OCI-LY3 (cell line): Measurements from ENCODE around the gene EIF2B5.

Experiments
- H2AFZ ChIP-seq: fragments of 200-600, 300-600 bp; shearing (Covaris generic); 2 replicates; pipeline ENCODE4 v1.6.0; 2014; ENCODE audit warnings: antibody characterized with exemption, low read depth, low read length
- H3K27ac ChIP-seq: fragments of 200-600, 300-600 bp; sonication (generic); 2 replicates; pipeline ENCODE4 v1.5.1; 2014; ENCODE audit warnings: mild to moderate bottlenecking, low read length, moderate library complexity, mixed read lengths
- H3K27me3 ChIP-seq: fragments of 200-600, 300-600 bp; sonication (generic); 2 replicates; pipeline ENCODE4 v1.6.1; 2014; ENCODE audit warnings: low read depth, low read length, mixed read lengths
- H3K36me3 ChIP-seq: fragments of 200-600, 300-600 bp; sonication (generic); replicated peaks from 2 replicates; pipeline ENCODE3; 2014; ENCODE audit warnings: low read depth, low read length, mixed read lengths
- H3K4me1 ChIP-seq: fragments of 300-600, 200-600 bp; sonication (generic); 2 replicates; pipeline ENCODE4 v1.6.1; 2014; ENCODE audit warnings: low read length, mixed read lengths
- H3K4me2 ChIP-seq: fragments of 200-600, 300-600 bp; sonication (generic); 2 replicates; pipeline ENCODE4 v1.6.1; 2014; ENCODE audit warnings: low read length, mixed read lengths
- H3K4me3 ChIP-seq: fragments of 300-600, 200-600 bp; sonication (generic); 2 replicates; pipeline ENCODE4 v1.5.1; 2014; ENCODE audit warnings: antibody characterized with exemption, mild to moderate bottlenecking, low read length, moderate library complexity
- H3K79me2 ChIP-seq: fragments of 300-600, 200-600 bp; shearing (Covaris generic); 2 replicates; pipeline ENCODE4 v1.6.1; 2014; ENCODE audit warnings: mild to moderate bottlenecking, low read length, mixed read lengths
- H3K9ac ChIP-seq: fragments of 300-600, 200-600 bp; shearing (Covaris generic); 2 replicates; pipeline ENCODE4 v1.6.0; 2014; ENCODE audit warnings: mild to moderate bottlenecking, low read length, moderate library complexity
- H3K9me3 ChIP-seq: fragments of 200-600, 300-600 bp; shearing (Covaris generic); 2 replicates; pipeline ENCODE4 v1.6.1; 2014; ENCODE audit warnings: low read length, mixed read lengths; ENCODE audit not compliant: insufficient read depth
- H4K20me1 ChIP-seq: fragments of 200-600, 300-600 bp; sonication (generic); 2 replicates; pipeline ENCODE4 v1.6.1; 2016; ENCODE audit warnings: low read length, mixed read lengths; ENCODE audit not compliant: insufficient read depth
- CTCF ChIP-seq: fragments of 200-600, 300-600 bp; sonication (generic); IDR thresholded peaks from 2 replicates; pipeline ENCODE4 v1.5.1; 2014; ENCODE audit warnings: antibody characterized with exemption, low read length, low read depth
- EZH2phosphoT487 ChIP-seq: fragments of 200-600 bp; shearing (Covaris generic); IDR thresholded peaks from 2 replicates; pipeline ENCODE4 v1.6.1; 2018; ENCODE audit warnings: antibody characterized with exemption, mixed run types, low read depth

The EIF2B5 gene

GRCh38 chr3:184188080-184188479 is 52.9 kb downstream of the EIF2B5 start:
- Histone ChIP-seq H4K20me1 (peaks cover 9% of the 10 kb centered on the region), H3K27ac (no peak overlapping the region), H3K27me3 (no peaks in the 10 kb centered on the region), H3K9ac (no peak overlapping the region), H2AFZ (no peak overlapping the region), H3K9me3 (no peaks in the 10 kb centered on the region), H3K4me3 (no peak overlapping the region), H3K4me2 (no peak overlapping the region), H3K4me1 (peaks cover 16% of the 10 kb centered on the region), H3K36me3 (peaks cover 49% of the 10 kb centered on the region), H3K79me2 (peaks cover 31% of the 10 kb centered on the region)
- no peak for TF ChIP-seq CTCF
- no peak for TF ChIP-seq EZH2phosphoT487

- H2AFZ ChIP-seq = no peak overlapping the region
- H3K27ac ChIP-seq = no peak overlapping the region
- TF ChIP-seq EZH2phosphoT487 (no peak), CTCF (no peak)
- no peak overlapping the region for H3K9ac ChIP-seq
- peaks cover 31% of the 10 kb centered on the region for H3K79me2 ChIP-seq
- no peaks in the 10 kb centered on the region for H3K9me3 ChIP-seq
- H3K27me3 ChIP-seq = no peaks in the 10 kb centered on the region
- no peak overlapping the region for H3K4me3 ChIP-seq
- H3K4me1 ChIP-seq = peaks cover 16% of the 10 kb centered on the region
- no peak overlapping the region for H3K4me2 ChIP-seq
- peaks cover 54% of the 10 kb centered on the region for H3K36me3 ChIP-seq
- H4K20me1 ChIP-seq = peaks cover 9% of the 10 kb centered on the region
Observed at GRCh38 chr3:184189421-184189820, 54.3 kb downstream of the EIF2B5 start.

- Histone ChIP-seq H3K9me3 (no peaks in the 10 kb centered on the region), H3K4me2 (no peak overlapping the region), H3K9ac (no peak overlapping the region), H4K20me1 (no peaks in the 10 kb centered on the region), H3K4me3 (no peak overlapping the region), H3K36me3 (peaks cover 60% of the 10 kb centered on the region), H3K4me1 (no peaks in the 10 kb centered on the region), H2AFZ (no peak overlapping the region), H3K27ac (no peak overlapping the region), H3K79me2 (peaks cover 13% of the 10 kb centered on the region), H3K27me3 (no peaks in the 10 kb centered on the region)
- no peak for TF ChIP-seq EZH2phosphoT487
- TF ChIP-seq CTCF = no peak
Observed at GRCh38 chr3:184192889-184193288, 57.7 kb downstream of the EIF2B5 start.

GRCh38 chr3:184193991-184194539 is 58.9 kb downstream of the EIF2B5 start:
- no peak overlapping the region for H2AFZ ChIP-seq
- no peaks in the 10 kb centered on the region for H4K20me1 ChIP-seq
- peaks cover 51% of the 10 kb centered on the region for H3K36me3 ChIP-seq
- H3K79me2 ChIP-seq = peaks cover 2% of the 10 kb centered on the region; the same call in 1 of the 2 replicates
- no peaks in the 10 kb centered on the region for H3K27me3 ChIP-seq
- no peak overlapping the region for H3K27ac ChIP-seq
- H3K4me2 ChIP-seq = no peak overlapping the region
- no peak overlapping the region for H3K9ac ChIP-seq
- TF ChIP-seq CTCF = no peak
- TF ChIP-seq EZH2phosphoT487 = no peak
- no peak overlapping the region for H3K4me3 ChIP-seq
- no peaks in the 10 kb centered on the region for H3K4me1 ChIP-seq
- H3K9me3 ChIP-seq = no peaks in the 10 kb centered on the region
